Measurements from ENCODE around the gene SLC1A6. TPM values are rescaled to one million over a fixed set of nuclear protein-coding genes. Genes with fewer than 3 reads are reported as not detected.

Gene SLC1A6
- total and polyA plus RNA-seq, 7 donors = 0.06 TPM; not detected in 6

GRCh38 chr19:14977128-14977527, 2.5 kb downstream of the SLC1A6 start:
- 49 to 54% methylated on average over 5 of the region's 5 CpGs for WGBS, 2 donors
- H3K27me3 ChIP-seq = peaks cover 14 to 77% (median 34%) of the 10 kb centered on the region in 3 donors
- no peak for DNase-seq
- no peaks in the 10 kb centered on the region for H3K9me3 ChIP-seq
- no peaks in the 10 kb centered on the region for H3K36me3 ChIP-seq
- no peak overlapping the region for H3K4me3 ChIP-seq
- intact Hi-C loops (cut with DNase I) = no loop called here
- TF ChIP-seq POLR2AphosphoS5 (IDR thresholded peaks at IDR 0.05) = no peak
- no peak for TF ChIP-seq EP300 (IDR thresholded peaks at IDR 0.05)
- TF ChIP-seq POLR2A (IDR thresholded peaks at IDR 0.05) = no peak
- no peak for TF ChIP-seq CTCF (IDR thresholded peaks at IDR 0.05)
- no peak overlapping the region for H3K27ac ChIP-seq
- peaks cover 0 to 8% (median 3%) of the 10 kb centered on the region in 4 donors for H3K4me1 ChIP-seq

GRCh38 chr19:14974488-14974887, 5.2 kb downstream of the SLC1A6 start:
- WGBS, 2 donors = 62 to 68% methylated on average over 4 of the region's 4 CpGs
- Histone ChIP-seq H3K9me3 (no peaks in the 10 kb centered on the region), H3K36me3 (no peaks in the 10 kb centered on the region), H3K27ac (no peak overlapping the region), H3K27me3 (peaks cover 5 to 50% (median 14%) of the 10 kb centered on the region in 3 donors), H3K4me1 (peaks cover 0 to 4% (median under 1%) of the 10 kb centered on the region in 4 donors), H3K4me3 (no peak overlapping the region)
- intact Hi-C loops (cut with DNase I) = no loop called here
- TF ChIP-seq POLR2A (IDR thresholded peaks at IDR 0.05) = no peak
- TF ChIP-seq EP300 (IDR thresholded peaks at IDR 0.05) = no peak
- no peak for TF ChIP-seq POLR2AphosphoS5 (IDR thresholded peaks at IDR 0.05)
- no peak for TF ChIP-seq CTCF (IDR thresholded peaks at IDR 0.05)
- DNase-seq = no peak

GRCh38 chr19:14972676-14973075, 7.0 kb downstream of the SLC1A6 start:
- intact Hi-C loops (cut with DNase I) = no loop called here
- Histone ChIP-seq H3K27me3 (peaks cover 0 to 32% (median 4%) of the 10 kb centered on the region in 3 donors), H3K4me1 (no peaks in the 10 kb centered on the region), H3K4me3 (no peak overlapping the region), H3K36me3 (no peaks in the 10 kb centered on the region), H3K9me3 (no peaks in the 10 kb centered on the region), H3K27ac (no peak overlapping the region)
- TF ChIP-seq CTCF (IDR thresholded peaks at IDR 0.05) (no peak), POLR2A (IDR thresholded peaks at IDR 0.05) (no peak), POLR2AphosphoS5 (IDR thresholded peaks at IDR 0.05) (no peak), EP300 (IDR thresholded peaks at IDR 0.05) (no peak)
- 88 to 90% methylated on average over 27 of the region's 27 CpGs for WGBS, 2 donors
- DNase-seq = no peak

GRCh38 chr19:14971474-14971873, 8.2 kb downstream of the SLC1A6 start:
- H3K4me1 ChIP-seq = no peaks in the 10 kb centered on the region
- H3K27ac ChIP-seq = no peak overlapping the region
- TF ChIP-seq POLR2AphosphoS5 (IDR thresholded peaks at IDR 0.05) (no peak), CTCF (IDR thresholded peaks at IDR 0.05) (no peak), EP300 (IDR thresholded peaks at IDR 0.05) (no peak), POLR2A (IDR thresholded peaks at IDR 0.05) (no peak)
- H3K27me3 ChIP-seq = peaks cover 0 to 20% (median 0%) of the 10 kb centered on the region in 3 donors
- no peak for DNase-seq
- intact Hi-C loops (cut with DNase I) = no loop called here
- WGBS, 2 donors = 75 to 81% methylated on average over 7 of the region's 7 CpGs
- H3K9me3 ChIP-seq = no peaks in the 10 kb centered on the region
- no peak overlapping the region for H3K4me3 ChIP-seq
- H3K36me3 ChIP-seq = no peaks in the 10 kb centered on the region

GRCh38 chr19:14968247-14968646, 11.4 kb downstream of the SLC1A6 start:
- Histone ChIP-seq H3K4me1 (no peaks in the 10 kb centered on the region), H3K4me3 (no peak overlapping the region), H3K27ac (no peak overlapping the region), H3K27me3 (peaks cover 0 to 1% (median 0%) of the 10 kb centered on the region in 3 donors), H3K9me3 (no peaks in the 10 kb centered on the region), H3K36me3 (no peaks in the 10 kb centered on the region)
- TF ChIP-seq POLR2A (IDR thresholded peaks at IDR 0.05) (no peak), CTCF (IDR thresholded peaks at IDR 0.05) (no peak), POLR2AphosphoS5 (IDR thresholded peaks at IDR 0.05) (no peak), EP300 (IDR thresholded peaks at IDR 0.05) (no peak)
- intact Hi-C loops (cut with DNase I) = no loop called here
- no peak for DNase-seq
- 94 to 96% methylated on average over 14 of the region's 14 CpGs for whole genome bisulfite sequencing, 2 donors
